Suppressor macrophage (primary cell): ENCODE results near the gene HEG1.

Experiments used
- DNase-seq, 4 experiments: peaks; one replicate each; pipeline ENCODE4 v3.0.0-alpha.2; 2020 to 2022

The HEG1 gene

DNA sequence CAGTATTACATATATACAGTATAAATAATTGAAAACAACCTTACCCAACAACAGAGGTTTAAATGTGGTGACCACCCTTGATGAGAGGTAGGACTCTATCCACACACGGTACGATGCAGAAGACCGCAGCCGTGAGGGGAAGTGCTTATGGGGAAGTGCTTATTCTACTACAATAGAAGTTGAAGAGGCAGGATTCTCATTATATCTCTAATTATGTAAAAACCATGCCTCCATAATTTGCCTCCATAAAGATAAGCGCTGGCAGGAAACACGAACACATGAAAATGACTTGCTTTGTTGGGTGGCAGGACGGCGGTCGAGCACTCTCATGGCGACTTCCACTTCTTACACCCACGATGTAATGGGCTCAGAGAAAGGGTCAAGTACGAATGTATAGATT, 114.0 kb downstream of the HEG1 start:
- DNase-seq: peak; percentile 43 to 72 (median 58)

DNA sequence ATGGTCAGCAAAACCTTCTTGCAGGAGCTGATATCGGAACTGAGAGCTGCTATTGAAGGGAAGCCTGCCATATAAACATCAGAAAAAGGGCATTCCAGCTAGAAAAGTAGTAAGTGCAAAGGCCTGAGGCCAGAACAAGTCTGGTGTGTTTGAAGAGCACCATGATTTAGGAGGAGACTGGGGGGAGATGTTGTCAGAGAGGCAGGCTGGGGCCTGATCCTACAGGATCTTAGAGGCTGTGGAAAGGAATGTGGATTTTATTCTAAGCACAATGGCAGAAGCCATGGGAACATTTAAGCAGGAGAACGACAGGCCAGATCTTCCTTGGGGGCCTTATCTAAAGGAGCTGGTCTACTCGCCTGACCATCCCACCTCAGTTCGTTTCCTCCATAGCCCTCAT, 116.1 kb downstream of the HEG1 start:
- no peak for DNase-seq

- no peak for DNase-seq
These were observed 116.9 kb downstream of the HEG1 start for GRCh38 chr3:124938896-124939295.

- no peak for DNase-seq
These were observed 118.7 kb downstream of the HEG1 start for GRCh38 chr3:124937049-124937448.

DNA sequence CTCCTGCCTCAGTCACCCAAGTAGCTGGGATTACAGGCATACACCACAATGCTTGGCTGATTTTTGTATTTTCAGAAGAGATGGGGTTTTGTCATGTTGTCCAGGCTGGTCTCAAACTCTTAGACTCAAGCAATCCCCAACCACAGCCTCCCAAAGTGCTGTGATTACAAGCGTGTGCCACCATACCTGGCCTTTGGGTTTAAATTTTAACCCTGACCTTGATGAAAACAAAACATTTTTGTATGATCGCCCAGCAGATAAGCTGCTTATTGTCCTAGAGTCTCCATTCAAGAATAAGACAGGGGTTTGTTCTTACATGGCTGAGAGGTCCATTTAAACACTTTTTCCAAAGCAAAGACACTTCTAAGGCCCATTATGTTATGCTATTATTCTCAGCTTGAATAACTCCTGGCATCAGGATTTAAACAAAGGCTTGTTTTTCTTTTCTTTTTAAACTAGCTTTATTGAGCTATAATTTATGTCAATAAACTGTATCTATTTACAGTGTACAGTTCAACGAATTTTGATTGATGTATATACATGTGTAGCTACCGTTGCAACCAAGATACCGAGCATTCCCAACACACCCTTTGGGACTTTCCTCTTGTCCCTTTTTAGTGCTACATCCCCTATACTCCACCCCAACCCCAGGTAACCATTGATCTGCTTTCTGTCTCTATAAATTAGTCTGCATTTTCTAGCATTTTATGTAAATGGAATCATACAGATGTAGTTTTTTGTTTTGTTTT, 119.8 kb downstream of the HEG1 start:
- no peak for DNase-seq

DNA sequence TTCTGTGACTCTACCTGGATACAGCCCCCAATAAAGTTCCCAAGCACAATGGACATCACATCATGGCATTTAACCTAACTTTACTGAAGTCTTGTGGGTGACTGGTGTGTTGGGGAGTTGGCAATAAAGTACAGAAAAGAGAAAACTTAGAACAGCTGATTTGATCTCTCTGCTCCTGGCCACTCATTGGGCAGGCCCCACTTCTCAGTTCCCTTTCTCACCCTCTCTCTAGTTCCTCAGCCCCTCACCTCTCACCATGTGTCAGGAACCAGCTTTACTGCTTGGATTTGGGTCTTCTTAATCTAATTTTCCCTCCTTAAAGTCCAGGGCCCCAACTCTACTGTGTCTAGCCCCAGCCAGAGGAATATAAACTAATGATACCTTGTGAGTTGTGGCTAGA, 120.5 kb downstream of the HEG1 start:
- peak in 2 of 4 experiments; percentile 13 to 14 for DNase-seq

DNA sequence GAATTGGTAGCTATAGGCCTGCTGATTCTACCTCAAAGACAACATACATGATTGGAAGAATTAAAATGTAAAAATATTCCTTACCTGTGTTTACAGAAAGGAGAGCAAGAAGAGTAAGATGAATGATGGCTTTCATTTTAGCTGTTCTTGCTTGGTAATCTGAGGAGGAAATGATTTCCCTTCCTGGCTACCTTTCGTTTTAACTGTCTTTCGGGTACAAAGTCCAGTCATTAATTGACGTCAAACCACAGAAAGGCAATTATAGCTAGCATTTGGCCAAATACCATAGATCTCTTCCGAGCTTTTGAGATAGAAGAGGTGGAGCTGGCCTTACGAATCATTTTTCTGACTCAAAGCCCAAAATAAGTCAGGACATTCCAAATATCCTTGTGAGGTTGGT, 121.2 kb downstream of the HEG1 start, which contains the start of gene MUC13:
TSS of gene MUC13 (minus strand) at position 175 of the 400 bp plus-strand sequence. CDS start at position 136, 39 bp downstream.
- no peak for DNase-seq

- DNase-seq: peak; percentile 77 to 84 (median 82)
These were observed 127.2 kb downstream of the HEG1 start for GRCh38 chr3:124928333-124929202.

- DNase-seq: no peak
These were observed 128.2 kb downstream of the HEG1 start for GRCh38 chr3:124927574-124928045.

DNA sequence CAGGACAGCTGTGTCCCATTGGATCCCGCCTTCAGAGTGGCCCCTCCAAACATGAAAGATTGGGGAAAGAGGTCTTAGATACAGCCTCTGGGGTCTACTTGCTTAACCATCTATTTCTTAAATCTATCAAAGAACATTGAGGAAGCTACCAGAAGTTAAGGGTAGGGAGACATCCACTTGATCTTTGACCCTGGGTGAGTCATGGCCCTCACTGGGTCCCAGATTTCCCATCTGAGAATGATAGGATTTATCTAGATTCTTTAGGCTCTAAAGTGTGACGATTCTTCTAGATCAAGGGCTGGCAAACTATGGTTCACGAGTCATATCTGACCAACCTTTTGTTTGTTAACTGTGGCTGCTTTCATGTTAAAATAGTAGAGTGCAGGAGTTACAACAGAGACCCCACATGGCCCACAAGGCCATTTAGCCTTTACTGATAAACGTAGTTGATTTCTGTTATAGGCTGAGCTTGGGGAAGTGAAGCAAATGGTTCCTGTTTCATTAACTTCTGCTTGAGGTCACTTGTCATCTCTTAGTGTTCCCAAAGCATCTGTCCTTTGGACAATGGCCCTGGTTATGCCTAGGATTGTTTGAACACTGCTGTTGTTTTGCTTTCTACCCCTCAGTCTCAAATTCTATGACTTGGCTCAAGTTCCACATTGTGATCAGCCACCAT, 129.2 kb downstream of the HEG1 start:
- DNase-seq: peak; percentile 45 to 78 (median 62)

GRCh38 chr3:124924741-124925140, 131.1 kb downstream of the HEG1 start:
- no peak for DNase-seq

- DNase-seq: no peak
These were observed 132.0 kb downstream of the HEG1 start for GRCh38 chr3:124923833-124924232.

GRCh38 chr3:124920718-124921117, 135.1 kb downstream of the HEG1 start:
- no peak for DNase-seq

- DNase-seq: no peak
These were observed 136.0 kb downstream of the HEG1 start for GRCh38 chr3:124919756-124920155.

DNA sequence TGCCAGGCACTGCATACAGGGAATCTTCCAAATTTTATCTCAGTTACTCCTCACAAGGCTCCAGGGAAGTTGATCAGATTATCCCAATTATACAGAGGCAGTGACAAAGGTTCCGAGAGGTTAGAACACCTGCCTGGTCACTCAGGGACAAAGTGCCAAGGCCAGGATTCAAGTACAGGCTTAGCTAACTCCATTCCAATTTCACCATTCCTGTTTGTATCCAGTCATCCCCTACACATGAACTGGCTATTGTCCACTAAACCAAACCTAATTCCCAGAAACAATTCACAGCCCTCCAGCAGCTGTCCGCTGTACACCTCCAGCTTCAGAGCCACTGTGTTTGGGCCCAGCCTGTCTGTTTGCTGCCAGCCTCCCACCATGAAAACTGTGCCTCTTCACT, 137.3 kb downstream of the HEG1 start:
- no peak for DNase-seq

DNA sequence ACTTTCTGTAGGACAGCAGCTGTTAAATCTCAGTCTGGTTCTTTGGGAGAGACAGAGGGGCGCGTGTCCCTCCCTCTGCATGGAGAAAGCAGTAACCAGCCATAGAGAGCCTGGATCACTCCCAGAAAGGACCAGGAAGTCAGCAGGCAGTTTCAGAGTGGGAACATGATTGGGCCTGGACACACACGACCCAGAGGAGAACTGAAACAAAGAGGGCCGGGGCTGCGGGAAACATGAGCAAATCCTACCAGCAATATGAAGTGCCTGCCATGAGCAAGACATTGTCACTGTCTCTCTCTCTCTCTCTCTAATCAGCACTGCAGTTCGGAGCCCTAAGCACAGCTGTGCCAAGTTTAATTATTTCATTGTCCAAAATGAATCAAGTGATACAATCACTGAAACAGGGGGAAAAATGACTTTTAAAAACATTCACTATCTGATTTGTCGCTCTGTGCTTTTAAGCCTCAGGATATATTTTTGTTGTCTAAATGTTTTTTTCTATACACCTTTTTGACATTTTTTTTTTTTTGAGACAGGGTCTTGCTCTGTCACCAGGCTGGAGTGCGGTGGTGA, 138.9 kb downstream of the HEG1 start:
- peak; percentile 48 to 71 (median 64) for DNase-seq
